GM20431 (cell line): ENCODE results near the gene TJP3.
"Not testable (repeated sequence)": the region's sequence is repeated elsewhere in the genome, so short reads cannot be mapped to it uniquely, and the experiment has no call there.

Experiments
- in situ Hi-C: fragments of 300-500 bp; cut with MseI, MboI; formaldehyde crosslinking; loops from one replicate; pipeline ENCODE4 v1.15.0; 2020; ENCODE audit warnings: low sequenced_read_pairs; ENCODE audit not compliant: unreplicated experiment

The TJP3 gene

GRCh38 chr19:3708207-3708931 lies at the start of gene TJP3:
TJP3 (plus strand) TSS chr19:3708384; CDS start chr19:3728433, 20,049 bp downstream.
- in situ Hi-C loops, result no loop called here

DNA sequence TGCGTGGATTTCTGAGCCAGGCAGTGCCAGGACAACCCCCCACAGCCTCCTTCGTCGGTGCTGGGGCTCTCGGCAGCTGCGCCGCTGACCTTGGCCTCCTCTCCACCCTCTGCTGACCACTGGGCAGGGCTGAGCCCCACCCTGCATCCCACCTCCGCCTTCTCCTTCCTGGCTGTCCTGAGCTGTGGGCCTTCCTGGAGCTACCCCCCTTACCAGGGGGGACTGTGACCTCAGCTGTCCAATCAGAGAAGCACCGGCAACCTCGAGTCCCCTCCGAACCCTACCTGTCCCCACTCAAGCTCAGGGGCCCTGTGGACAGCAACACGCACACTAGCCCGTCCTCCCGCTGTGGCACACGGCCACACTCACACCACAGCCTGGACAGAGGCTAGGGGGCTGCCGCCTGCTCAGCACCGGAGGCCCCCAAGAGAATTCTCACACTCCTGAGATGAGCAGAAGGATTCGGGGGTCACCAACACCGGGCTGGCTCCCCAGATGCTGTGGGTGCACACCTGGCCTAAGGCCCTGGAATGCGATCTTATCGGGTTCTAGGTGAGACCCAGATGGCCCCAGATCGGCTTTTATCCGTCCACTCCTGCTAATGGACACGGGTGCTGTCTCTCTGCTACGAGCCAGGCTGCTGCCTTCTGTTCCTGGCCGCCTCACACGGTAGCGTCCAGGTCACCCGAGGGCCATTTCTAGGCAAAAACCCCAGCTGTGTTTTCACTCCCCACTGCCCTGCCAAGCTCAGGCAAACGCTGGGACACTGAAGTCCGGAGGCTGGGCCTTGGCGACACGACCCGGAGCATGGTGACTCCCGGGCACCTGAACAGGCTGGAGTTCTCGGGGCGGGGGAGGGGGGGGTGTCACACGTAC lies 49.1 kb upstream of the TJP3 start:
- in situ Hi-C loops, result no loop called here

DNA sequence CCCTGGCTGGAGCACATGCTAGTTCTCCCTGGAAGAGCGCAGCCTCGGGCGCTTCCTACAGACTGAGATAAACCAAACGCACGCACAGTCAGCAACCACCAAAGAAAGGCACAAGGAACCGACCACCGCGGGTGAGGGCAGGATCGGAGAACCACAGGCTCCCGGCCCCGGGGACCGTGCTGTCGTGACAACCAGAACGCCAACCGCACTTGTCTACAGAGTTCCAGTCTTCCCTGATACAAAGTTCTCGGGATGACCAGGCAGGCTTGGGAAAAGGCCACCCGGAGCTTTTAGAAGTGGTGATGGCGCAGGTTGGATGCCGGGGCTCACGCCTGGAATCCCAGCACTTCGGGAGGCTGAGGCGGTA lies 48.5 kb upstream of the TJP3 start:
- in situ Hi-C loops, result no loop called here

GRCh38 chr19:3660493-3661219 lies 47.5 kb upstream of the TJP3 start:
- in situ Hi-C loops, result no loop called here

GRCh38 chr19:3661284-3662238 lies 46.6 kb upstream of the TJP3 start:
- in situ Hi-C loops, result no loop called here

GRCh38 chr19:3663838-3664237 lies 44.3 kb upstream of the TJP3 start:
- in situ Hi-C loops, result no loop called here

- in situ Hi-C loops, result no loop called here
Observed at GRCh38 chr19:3664879-3665642, 43.1 kb upstream of the TJP3 start.

DNA sequence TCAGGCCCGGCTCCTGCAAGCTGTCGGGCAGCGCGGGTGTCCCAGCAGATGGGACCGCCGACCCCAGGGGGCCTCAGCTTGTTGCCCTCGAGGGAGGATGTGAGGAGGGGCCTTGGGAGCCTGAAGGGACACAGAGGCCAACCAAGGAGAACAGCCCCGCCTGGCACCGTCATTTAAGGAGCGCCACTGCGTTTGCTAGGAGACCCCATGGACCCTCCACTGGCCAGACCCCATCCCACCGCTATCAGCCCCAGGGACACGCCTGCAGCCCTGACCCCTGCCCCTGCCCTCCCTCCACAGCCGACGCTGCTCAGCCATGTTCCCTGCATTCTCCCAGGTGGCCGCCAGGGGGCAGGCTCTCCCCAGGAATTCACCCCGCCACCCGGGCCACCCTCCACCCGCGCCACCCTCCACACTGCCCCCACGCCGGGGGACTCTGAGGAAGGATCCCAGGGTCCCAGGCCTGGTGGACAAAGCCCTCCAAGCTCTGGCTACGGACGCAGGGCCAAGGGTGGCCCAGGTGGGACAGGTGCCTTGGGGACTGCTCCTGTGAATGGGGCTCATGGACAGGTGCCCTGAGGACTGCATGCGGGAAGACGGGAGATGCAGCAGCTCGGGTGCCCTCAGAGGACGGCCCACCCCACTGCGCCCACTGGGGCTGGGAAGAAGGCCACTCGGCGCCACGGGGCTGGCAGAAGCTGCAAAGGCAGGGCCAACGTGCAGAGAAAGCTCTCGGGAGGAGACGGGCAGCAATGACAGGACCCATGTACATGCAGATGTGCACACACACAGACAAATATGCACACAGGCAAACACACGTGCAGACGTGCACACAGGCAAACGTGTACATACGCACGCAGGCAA lies 42.3 kb upstream of the TJP3 start:
- in situ Hi-C loops, result no loop called here

DNA sequence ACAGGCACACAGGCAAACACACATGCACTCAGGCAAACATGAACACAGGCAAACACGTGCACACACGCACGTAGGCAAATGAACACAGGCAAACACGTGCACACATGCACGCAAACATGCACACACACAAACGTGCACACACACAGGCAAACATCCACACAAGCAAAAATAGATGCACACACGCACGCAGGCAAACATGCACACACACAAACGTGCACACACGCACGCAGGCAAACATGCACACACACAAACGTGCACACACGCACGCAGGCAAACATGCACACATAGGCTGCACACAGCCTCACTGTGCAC lies 41.7 kb upstream of the TJP3 start:
- in situ Hi-C loops, result not testable (repeated sequence)

- in situ Hi-C loops, result no loop called here
Observed at GRCh38 chr19:3667037-3667638, 41.0 kb upstream of the TJP3 start.

GRCh38 chr19:3667766-3668165 lies 40.4 kb upstream of the TJP3 start:
- in situ Hi-C loops, result no loop called here

DNA sequence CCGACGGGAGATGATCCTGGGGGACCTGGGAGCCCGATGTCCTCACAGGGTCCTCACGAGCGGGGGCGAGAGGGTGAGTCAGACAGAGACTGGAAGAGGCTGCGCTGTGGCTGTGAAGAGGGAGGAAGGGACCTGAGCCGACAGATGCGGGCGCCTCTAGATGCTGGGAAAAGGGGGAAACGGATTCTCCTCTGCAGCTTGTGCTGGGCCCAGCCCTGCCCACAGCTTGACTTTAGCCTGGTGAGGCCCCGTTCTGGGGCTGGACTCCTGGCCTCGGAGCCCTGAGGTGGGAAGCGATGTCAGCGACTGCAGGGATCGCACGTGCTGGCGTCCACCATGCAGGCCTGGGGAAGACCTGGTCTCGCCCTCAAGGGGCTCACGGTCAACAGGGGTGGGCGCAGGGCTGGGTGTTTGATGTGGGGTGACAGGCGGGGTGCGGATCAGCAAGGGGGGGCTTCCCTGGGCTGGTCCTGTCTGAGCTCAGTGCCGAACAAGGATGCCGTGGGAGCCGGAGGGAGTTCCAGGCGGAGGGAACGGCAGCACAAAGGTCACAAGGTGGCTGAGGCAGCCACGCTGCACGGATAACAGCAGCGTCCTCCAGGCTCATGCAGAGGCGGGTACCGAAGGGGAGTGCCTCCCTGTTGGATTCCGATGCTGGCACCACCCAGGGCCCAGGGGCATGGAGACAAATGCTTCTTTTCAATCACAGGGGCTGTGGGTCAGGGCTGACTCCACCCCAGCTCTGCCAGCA lies 39.7 kb upstream of the TJP3 start:
- in situ Hi-C loops, result no loop called here

DNA sequence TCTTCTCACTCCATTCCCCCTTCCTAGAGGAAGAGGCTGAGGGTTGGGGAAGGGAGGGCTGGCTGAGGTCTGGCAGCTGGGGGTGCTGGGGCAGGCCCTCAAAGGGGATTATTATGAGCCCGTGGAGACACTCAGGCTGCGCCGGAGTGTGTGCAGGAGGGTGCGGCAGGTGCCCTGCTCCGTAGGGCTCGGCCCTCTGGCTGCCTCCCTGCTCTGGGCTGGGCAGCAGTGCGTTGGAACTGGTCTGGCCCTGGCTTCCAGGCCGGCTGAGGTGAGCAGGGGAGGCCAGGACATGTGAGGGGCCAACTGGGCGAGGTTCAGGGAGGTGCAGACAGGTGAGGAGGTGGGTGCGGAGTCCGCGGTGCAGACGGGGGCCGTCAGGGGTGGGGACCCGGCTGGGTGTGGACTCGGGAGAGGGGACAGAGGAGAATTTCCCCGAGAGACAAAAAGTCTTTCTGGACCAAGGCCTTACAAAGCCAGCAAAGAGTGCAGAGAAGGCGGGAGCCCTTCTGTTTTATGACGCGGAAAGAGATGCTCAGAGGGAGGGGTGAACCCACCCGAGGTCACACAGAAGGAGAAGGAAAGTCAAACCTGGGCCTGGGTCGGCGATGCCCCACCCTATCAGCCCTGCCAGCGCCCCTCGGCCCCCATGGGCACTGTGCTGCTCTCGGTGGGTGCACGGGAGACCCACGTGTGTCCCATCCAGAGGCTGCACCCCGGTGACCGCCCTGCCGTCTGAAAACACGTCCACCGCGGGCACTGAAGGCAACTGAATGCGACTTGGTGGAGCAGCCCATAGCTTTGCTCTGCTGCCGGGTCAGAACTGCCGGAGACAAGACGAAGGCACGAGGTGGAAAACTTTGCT lies 38.9 kb upstream of the TJP3 start:
- in situ Hi-C loops, result no loop called here

DNA sequence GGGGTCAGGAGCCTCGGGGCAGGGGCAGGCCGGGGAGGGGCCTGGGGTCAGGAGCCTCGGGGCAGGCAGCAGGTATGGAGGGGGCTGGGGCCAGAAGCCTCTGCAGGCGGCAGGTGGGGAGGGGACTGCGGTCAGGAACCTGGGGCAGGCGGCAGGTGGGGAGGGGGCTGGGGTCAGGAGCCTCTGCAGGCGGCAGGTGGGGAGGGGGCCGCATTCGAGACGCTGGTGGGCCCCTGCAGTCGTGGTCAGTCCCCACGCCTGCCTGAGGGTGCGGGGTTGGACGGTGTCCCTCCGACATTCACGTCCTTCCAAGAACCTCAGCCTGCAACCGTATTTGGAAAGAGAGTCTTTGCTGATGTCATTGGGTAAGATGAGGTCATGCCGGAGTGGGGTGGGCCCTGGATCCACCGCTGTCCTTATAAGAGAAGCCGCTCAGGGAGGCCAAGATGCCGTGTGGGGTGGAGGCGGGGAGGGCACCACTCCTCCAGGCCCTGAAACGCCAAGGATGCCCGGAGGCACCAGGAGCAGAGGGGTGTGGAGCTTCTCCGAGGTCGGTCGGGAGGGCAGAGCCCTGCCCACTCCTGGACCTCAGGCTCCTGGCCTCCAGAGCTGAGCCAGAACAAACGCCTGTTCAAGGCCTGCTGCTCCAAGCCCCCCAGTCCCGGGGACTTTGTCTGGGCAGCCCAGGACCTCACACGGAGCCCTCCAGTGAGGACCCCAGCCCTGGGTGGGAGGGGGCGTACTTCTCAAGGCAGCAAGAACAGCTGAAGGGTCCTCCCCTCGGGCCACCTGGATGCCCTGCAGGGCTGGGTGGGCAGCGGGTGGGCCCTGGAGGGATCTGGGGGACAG lies 38.0 kb upstream of the TJP3 start:
- in situ Hi-C loops, result no loop called here
